CD4-positive, alpha-beta T cell (primary cell): ENCODE data around the gene ZNF692. TPM values are rescaled to one million over a fixed set of nuclear protein-coding genes. Genes with fewer than 3 reads are reported as not detected.

Experiments used
- ATAC-seq: fragments of 200-7000 bp; cut with Tn5 transposase; one replicate; pipeline ENCODE4 v1.10.0; 2022; ENCODE audit warnings: mild to moderate bottlenecking; ENCODE audit not compliant: poor library complexity
- CTCF ChIA-PET: fragments of 350-600 bp; sonication (Branson Sonifier 250); formaldehyde crosslinking; loops from one replicate; lab custom pipeline; 2021; ENCODE audit warnings: antibody characterized with exemption, inconsistent platforms; lab: Charles Lee
- POLR2A ChIA-PET: fragments of 350-600 bp; sonication (Branson Sonifier 250); formaldehyde crosslinking; loops from one replicate; lab custom pipeline; 2021; ENCODE audit warnings: antibody characterized with exemption, inconsistent platforms; lab: Charles Lee
- DNase-seq, 14 experiments: peaks; one replicate each; pipeline ENCODE4 v3.0.0-alpha.2; 2013 to 2020; ENCODE audit warnings: mixed read lengths in 2 of 14
- H3K27ac ChIP-seq, 2 donors: one replicate each; pipeline versions ENCODE4 v1.5.1 to v1.7.0; 2013; ENCODE audit warnings: low read length in 2 of 2, low read depth in 1 of 2, mild to moderate bottlenecking in 1 of 2
- H3K27me3 ChIP-seq, 2 experiments: 1 replicate in 1 of 2; 2 replicates in 1 of 2; pipeline versions ENCODE4 v1.6.1 to v1.7.0; 2013; ENCODE audit warnings: low read length in 2 of 2, control low read depth in 1 of 2, mild to moderate bottlenecking in 1 of 2, moderate library complexity in 1 of 2; ENCODE audit not compliant: insufficient read depth in 2 of 2, control insufficient read depth in 1 of 2
- H3K36me3 ChIP-seq: one replicate; pipeline ENCODE4 v1.6.1; 2013; ENCODE audit warnings: low read length, control low read depth; ENCODE audit not compliant: insufficient read depth
- H3K4me1 ChIP-seq: one replicate; pipeline ENCODE4 v1.6.1; 2013; ENCODE audit warnings: low read length, control low read depth; ENCODE audit not compliant: insufficient read depth
- H3K4me3 ChIP-seq: one replicate; pipeline ENCODE4 v1.5.1; 2013; ENCODE audit warnings: mild to moderate bottlenecking, low read length, moderate library complexity
- H3K9me3 ChIP-seq, 2 experiments: 1 replicate in 1 of 2; 2 replicates in 1 of 2; pipeline versions ENCODE4 v1.6.1 to v1.7.0; 2013; ENCODE audit warnings: low read length in 2 of 2, mild to moderate bottlenecking in 2 of 2, control low read depth in 1 of 2, moderate library complexity in 1 of 2; ENCODE audit not compliant: control insufficient read depth in 1 of 2, insufficient read depth in 1 of 2
- H3K27ac Mint-ChIP-seq: one replicate; pipeline ENCODE4 v1.8.0; 2020; ENCODE audit warnings: mixed read lengths
- H3K27me3 Mint-ChIP-seq: one replicate; pipeline ENCODE4 v1.8.0; 2021; ENCODE audit warnings: mixed read lengths
- H3K36me3 Mint-ChIP-seq: one replicate; pipeline ENCODE4 v1.8.0; 2021; ENCODE audit warnings: low read depth, mixed read lengths
- H3K4me1 Mint-ChIP-seq: one replicate; pipeline ENCODE4 v1.8.0; 2021; ENCODE audit warnings: low read depth, mixed read lengths
- H3K4me3 Mint-ChIP-seq: one replicate; pipeline ENCODE4 v1.8.0; 2020; ENCODE audit warnings: mild to moderate bottlenecking, mixed read lengths
- H3K9me3 Mint-ChIP-seq: one replicate; pipeline ENCODE4 v1.8.0; 2020; ENCODE audit warnings: mixed read lengths
- intact Hi-C, 2 experiments: fragments of 100-400 bp; cut with DNase I in 1 of 2; cut with micrococcal nuclease in 1 of 2; formaldehyde crosslinking; loops; one replicate each; pipeline versions ENCODE4 v1.15.1 to v1.9.0; 2023 to 2025; cut with DNase I, micrococcal nuclease
- microRNA-seq: library from miRNA; unstranded; fragments of <30 nt; microRNA quantifications from one replicate; pipeline ENCODE4 v1.2.0, GENCODE V29; 2021; ENCODE audit warnings: borderline microRNAs expressed, borderline replicate concordance
- total RNA-seq, 174 experiments: library from RNA in 2 of 174; stranded (reverse) in 2 of 174; gene quantifications; one replicate each; pipeline ENCODE4 v1.2.3 and lab custom pipeline; 2021 to 2026
- TF ChIP-seq, protein P1 (sequence below): fragments of 200-600 bp; IDR thresholded peaks from one replicate; pipeline ENCODE4 v1.8.0; 2022; ENCODE audit warnings: antibody characterized with exemption, mild to moderate bottlenecking

Gene ZNF692
- total RNA-seq, 2 experiments from 2014 or later = 23.3 to 27.3 TPM

DNA sequence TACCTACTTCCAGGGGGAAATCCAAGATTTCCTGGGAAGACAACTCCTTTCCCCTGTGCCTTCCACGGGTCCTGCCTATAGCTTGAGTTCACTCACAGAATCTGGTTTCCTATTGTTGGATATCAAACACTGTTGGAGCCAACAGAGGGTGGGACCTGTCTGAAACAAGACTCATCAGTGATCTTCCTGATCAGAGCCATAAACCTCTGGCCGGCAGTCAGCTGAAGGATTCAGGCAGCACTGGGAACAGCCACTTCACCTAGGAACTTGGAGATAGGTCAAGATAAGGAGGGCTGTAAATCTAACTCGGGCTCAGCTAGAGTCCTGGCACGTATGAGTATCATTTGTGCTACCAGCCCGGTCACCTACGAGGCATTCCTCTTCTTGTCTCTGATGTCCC lies 56.4 kb downstream of the ZNF692 start:
- Histone ChIP-seq H3K9me3 (no peaks in the 10 kb centered on the region), H3K4me3 (no peak overlapping the region), H3K27ac (no peak overlapping the region), H3K36me3 (no peaks in the 10 kb centered on the region), H3K27me3 (peaks cover 0 to 7% of the 10 kb centered on the region in 2 experiments), H3K4me1 (peaks cover 7% of the 10 kb centered on the region)
- TF ChIP-seq, protein P1, sequence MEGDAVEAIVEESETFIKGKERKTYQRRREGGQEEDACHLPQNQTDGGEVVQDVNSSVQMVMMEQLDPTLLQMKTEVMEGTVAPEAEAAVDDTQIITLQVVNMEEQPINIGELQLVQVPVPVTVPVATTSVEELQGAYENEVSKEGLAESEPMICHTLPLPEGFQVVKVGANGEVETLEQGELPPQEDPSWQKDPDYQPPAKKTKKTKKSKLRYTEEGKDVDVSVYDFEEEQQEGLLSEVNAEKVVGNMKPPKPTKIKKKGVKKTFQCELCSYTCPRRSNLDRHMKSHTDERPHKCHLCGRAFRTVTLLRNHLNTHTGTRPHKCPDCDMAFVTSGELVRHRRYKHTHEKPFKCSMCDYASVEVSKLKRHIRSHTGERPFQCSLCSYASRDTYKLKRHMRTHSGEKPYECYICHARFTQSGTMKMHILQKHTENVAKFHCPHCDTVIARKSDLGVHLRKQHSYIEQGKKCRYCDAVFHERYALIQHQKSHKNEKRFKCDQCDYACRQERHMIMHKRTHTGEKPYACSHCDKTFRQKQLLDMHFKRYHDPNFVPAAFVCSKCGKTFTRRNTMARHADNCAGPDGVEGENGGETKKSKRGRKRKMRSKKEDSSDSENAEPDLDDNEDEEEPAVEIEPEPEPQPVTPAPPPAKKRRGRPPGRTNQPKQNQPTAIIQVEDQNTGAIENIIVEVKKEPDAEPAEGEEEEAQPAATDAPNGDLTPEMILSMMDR = no peak
- no peaks in the 10 kb centered on the region for H3K9me3 Mint-ChIP-seq
- intact Hi-C loops = no loop called here
- no peak overlapping the region for H3K4me3 Mint-ChIP-seq
- ChIA-PET CTCF (no interaction called here), POLR2A (no interaction called here)
- DNase-seq (no peak), ATAC-seq (no peak)
- H3K4me1 Mint-ChIP-seq = peaks cover 10% of the 10 kb centered on the region
- no peak overlapping the region for H3K27ac Mint-ChIP-seq
- peaks cover 11% of the 10 kb centered on the region for H3K27me3 Mint-ChIP-seq
- H3K36me3 Mint-ChIP-seq = no peaks in the 10 kb centered on the region

DNA sequence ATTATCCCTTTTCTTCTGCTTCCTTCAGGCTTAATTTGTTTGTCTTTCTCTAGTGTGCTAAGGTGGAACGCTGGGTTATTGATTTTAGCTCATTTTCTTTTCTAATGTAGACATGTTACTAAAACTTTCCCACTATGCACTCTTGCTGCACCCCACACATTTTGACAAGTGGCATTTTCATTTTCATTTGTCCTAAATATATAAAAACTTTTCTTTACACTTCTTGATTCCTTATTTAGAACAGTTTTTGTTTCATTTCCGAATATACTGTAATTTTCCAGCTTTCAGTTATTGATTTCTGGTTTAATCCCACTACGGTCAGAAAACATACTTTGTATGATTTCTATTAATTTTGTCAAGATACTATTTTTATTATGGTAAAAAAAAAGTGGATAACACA lies 58.4 kb downstream of the ZNF692 start:
- Histone ChIP-seq H3K27me3 (peaks cover 2 to 7% of the 10 kb centered on the region in 2 experiments), H3K36me3 (no peaks in the 10 kb centered on the region), H3K9me3 (peaks cover 3 to 7% of the 10 kb centered on the region in 2 experiments), H3K4me3 (no peak overlapping the region), H3K27ac (no peak overlapping the region), H3K4me1 (no peaks in the 10 kb centered on the region)
- ChIA-PET CTCF (no interaction called here), POLR2A (no interaction called here)
- Mint-ChIP-seq H3K27ac (no peak overlapping the region), H3K27me3 (peaks cover 22% of the 10 kb centered on the region), H3K9me3 (peaks cover 10% of the 10 kb centered on the region), H3K4me3 (no peak overlapping the region), H3K36me3 (no peaks in the 10 kb centered on the region), H3K4me1 (peaks cover 10% of the 10 kb centered on the region)
- TF ChIP-seq, protein P1 = no peak
- ATAC-seq (no peak), DNase-seq (no peak)
- intact Hi-C loops = no loop called here

Small RNAs within 50 kb of the gene (microRNA-seq; reads per million reads assigned to microRNA genes)
- 1.0 reads per million for gene MIR3124

Other genes with a start within 250 kb of the ZNF692 start
- gene OR2T11, start 224.0 kb downstream of the ZNF692 start, total RNA-seq = not detected
- not detected for gene OR2T35, start 213.8 kb downstream of the ZNF692 start, total RNA-seq
- not detected for gene OR2T27, start 203.6 kb downstream of the ZNF692 start, total RNA-seq
- not detected for gene OR14I1, start 156.3 kb downstream of the ZNF692 start, total RNA-seq
- gene LYPD8, start 103.3 kb downstream of the ZNF692 start, total RNA-seq = not detected
- 10 to 100 TPM; 21.7 to 25.2 TPM for gene SH3BP5L, start 33.2 kb downstream of the ZNF692 start, total RNA-seq
- 10 to 100 TPM; 35.9 to 38.4 TPM for gene ZNF672, start 20.9 kb downstream of the ZNF692 start, total RNA-seq
- gene PGBD2, start 47.1 kb upstream of the ZNF692 start, total RNA-seq = under 1 TPM; 0.78 to 0.85 TPM